ENCODE results near the gene MAD2L1BP.

- TF ChIP-seq CTCF (IDR thresholded peaks at IDR 0.05) (no peak), EP300 (IDR thresholded peaks at IDR 0.05) (no peak)
Observed at GRCh38 chr6:43593938-43594337, 41.7 kb upstream of the MAD2L1BP start.

All from gastroesophageal sphincter (tissue), 3 donors.